Pancreas (tissue), 10 donors: ENCODE data around the gene PMM2. TPM values are rescaled to one million over a fixed set of nuclear protein-coding genes. Genes with fewer than 3 reads are reported as not detected.

Source experiments
- ATAC-seq, 4 donors: fragments of 200-7000 bp; cut with Tn5 transposase; one replicate each; pipeline versions ENCODE4 v1.8.0 to v1.9.1; 2020; ENCODE audit warnings: mild to moderate bottlenecking in 4 of 4, moderate library complexity in 4 of 4
- DNase-seq, 6 donors: peaks; one replicate each; pipeline ENCODE4 v3.0.0-alpha.2; 2020
- FAIRE-seq: peaks from 2 replicates; lab custom pipeline; 2012; peaks lifted over from hg19 to GRCh38; lab: Jason Lieb, UNC
- H3K27ac ChIP-seq, 4 donors: fragments of 200-600 bp; sonication (generic); 1 replicate in 3 of 4; 2 replicates in 1 of 4; pipeline versions ENCODE4 v1.5.0 to v1.8.0; 2020
- H3K27me3 ChIP-seq, 4 donors: fragments of 200-600 bp; one replicate each; pipeline ENCODE4 v1.8.0; 2021
- H3K36me3 ChIP-seq, 3 donors: fragments of 200-600 bp; sonication (generic) in 1 of 3; one replicate each; pipeline versions ENCODE4 v1.5.0 to v1.8.0; 2020 to 2021
- H3K4me1 ChIP-seq, 3 donors: fragments of 200-600 bp; one replicate each; pipeline ENCODE4 v1.8.0; 2021
- H3K4me3 ChIP-seq, 4 donors: fragments of 200-600 bp; sonication (generic) in 2 of 4; one replicate each; pipeline versions ENCODE4 v1.5.0 to v1.8.0; 2020 to 2021
- H3K9me3 ChIP-seq, 4 donors: fragments of 200-600 bp; one replicate each; pipeline ENCODE4 v1.8.0; 2021
- WGBS, 2 donors: extraction: QIAGEN DNeasy Blood & Tissue Kit; methylation state at CpG; one replicate each; pipeline ENCODE4 v1.1.7; 2013; 5-methylcytosine and 5-hydroxymethylcytosine counted together
- intact Hi-C, 3 donors: fragments of 100-400 bp; cut with DNase I; formaldehyde crosslinking; loops; one replicate each; pipeline versions ENCODE4 v1.11.1 to v1.14.2; 2022
- polyA plus RNA-seq, 2 donors: library from polyadenylated mRNA; stranded (reverse); fragments of 200-250 nt; gene quantifications; one replicate each; pipeline ENCODE4 v1.2.3, GENCODE V29; 2013
- total RNA-seq, 6 donors: library from RNA; stranded (reverse); fragmentation: NEBNext Ultra II Directional in 4 of 6; extraction: Animal tissue kit (Norgen Biotek cat#: 25700) in 4 of 6; gene quantifications; one replicate each; pipeline versions ENCODE4 v1.2.1 to v1.2.4, GENCODE V29; 2021 to 2023
- TF ChIP-seq, protein P1 (sequence below), 4 donors: fragments of 200-600 bp; sonication (generic) in 3 of 4; IDR thresholded peaks; one replicate each; pipeline versions ENCODE4 v1.5.0 to v1.8.0; 2021; ENCODE audit warnings: antibody characterized with exemption in 4 of 4
- donor health status: healthy with polysubstance abuse.
- donor health status: DM: no; HTN: no; CAD: no; lungs with moderate emphysema.
- donor health status: DM: no; HTN: no; CAD: no.
- donor health status: control.
- donor health status: control.
- donor health status: Bipolar disorder and iron deficiency.
- donor health status: DM: yes; HTN: yes; CAD: no.
- donor health status: DM: no; HTN: no; CAD: no.
- donor health status: DM: no; HTN: no; CAD: no.
- donor health status: DM: yes; HTN: yes; CAD: no.

Gene PMM2
- total and polyA plus RNA-seq, 8 donors, result 19.2 to 40.3 (median 28.7) TPM

DNA sequence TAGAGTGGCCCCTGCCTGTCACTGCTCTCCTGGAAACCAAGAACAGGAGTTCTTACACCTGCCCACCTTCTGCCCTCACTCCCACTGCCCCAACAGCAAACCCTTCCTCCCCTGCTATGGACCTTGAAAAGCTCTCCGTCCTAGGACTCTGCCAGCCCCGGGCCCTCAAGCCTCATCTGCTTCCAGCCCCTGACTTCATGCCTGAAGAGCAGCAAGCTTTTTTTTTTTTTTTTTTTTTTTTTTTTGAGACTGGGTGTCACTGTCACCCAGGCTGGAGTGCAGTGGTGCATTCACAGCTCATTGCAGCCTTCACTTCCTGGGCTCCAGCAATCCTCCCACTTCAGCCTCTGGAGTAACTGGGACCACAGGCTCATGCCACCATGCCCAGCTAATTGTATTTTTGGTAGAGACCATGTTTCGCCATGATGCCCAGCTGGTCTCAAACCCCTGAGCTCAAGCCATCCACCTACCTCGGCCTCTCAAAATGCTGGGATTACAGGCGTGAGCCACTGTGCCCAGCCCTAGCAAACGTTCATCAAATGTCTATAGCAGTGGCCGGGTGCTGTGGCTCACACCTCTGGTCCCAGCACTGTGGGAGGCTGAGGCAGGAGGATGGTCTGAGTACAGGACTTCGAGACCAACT is 54.2 kb downstream of the PMM2 start:
- no peaks in the 10 kb centered on the region for H3K9me3 ChIP-seq
- H3K4me1 ChIP-seq, result no peaks in the 10 kb centered on the region
- no peak overlapping the region for H3K4me3 ChIP-seq
- 90 to 91% methylated on average over 8 of the region's 8 CpGs for WGBS, 2 donors
- no peaks in the 10 kb centered on the region for H3K27me3 ChIP-seq
- TF ChIP-seq, protein P1, sequence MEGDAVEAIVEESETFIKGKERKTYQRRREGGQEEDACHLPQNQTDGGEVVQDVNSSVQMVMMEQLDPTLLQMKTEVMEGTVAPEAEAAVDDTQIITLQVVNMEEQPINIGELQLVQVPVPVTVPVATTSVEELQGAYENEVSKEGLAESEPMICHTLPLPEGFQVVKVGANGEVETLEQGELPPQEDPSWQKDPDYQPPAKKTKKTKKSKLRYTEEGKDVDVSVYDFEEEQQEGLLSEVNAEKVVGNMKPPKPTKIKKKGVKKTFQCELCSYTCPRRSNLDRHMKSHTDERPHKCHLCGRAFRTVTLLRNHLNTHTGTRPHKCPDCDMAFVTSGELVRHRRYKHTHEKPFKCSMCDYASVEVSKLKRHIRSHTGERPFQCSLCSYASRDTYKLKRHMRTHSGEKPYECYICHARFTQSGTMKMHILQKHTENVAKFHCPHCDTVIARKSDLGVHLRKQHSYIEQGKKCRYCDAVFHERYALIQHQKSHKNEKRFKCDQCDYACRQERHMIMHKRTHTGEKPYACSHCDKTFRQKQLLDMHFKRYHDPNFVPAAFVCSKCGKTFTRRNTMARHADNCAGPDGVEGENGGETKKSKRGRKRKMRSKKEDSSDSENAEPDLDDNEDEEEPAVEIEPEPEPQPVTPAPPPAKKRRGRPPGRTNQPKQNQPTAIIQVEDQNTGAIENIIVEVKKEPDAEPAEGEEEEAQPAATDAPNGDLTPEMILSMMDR (IDR thresholded peaks at IDR 0.05), result no peak
- DNase-seq (peak in 2 of 6 donors; percentile 31 to 41), ATAC-seq (no peak), FAIRE-seq (no peak)
- intact Hi-C loops, result no loop called here
- H3K36me3 ChIP-seq, result peaks cover 0 to 32% (median 9%) of the 10 kb centered on the region in 3 donors
- no peak overlapping the region for H3K27ac ChIP-seq

DNA sequence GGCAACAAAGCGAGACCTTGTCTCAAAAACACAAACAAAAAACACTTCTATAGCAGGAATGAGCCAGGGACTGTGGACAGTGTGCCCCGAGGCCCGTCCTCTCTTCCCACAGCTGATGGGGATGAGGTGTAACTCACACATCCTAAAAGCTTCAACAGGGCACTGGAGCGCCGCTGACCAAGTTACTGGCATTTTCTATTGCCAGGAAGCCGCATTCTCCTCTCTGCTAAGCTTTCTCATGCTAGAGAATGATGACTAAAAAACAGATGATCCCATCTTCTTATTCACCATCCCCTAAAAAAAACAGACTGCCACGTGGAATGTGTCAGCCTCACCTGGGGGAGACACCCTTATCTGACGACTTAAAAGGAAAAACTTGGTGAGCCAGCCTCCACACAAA is 54.9 kb downstream of the PMM2 start:
- Histone ChIP-seq H3K4me1 (no peaks in the 10 kb centered on the region), H3K27ac (no peak overlapping the region), H3K9me3 (no peaks in the 10 kb centered on the region), H3K4me3 (no peak overlapping the region), H3K36me3 (peaks cover 0 to 32% (median 9%) of the 10 kb centered on the region in 3 donors), H3K27me3 (no peaks in the 10 kb centered on the region)
- FAIRE-seq (no peak), ATAC-seq (no peak), DNase-seq (peak in 2 of 6 donors; percentile 25 to 29)
- TF ChIP-seq, protein P1 (IDR thresholded peaks at IDR 0.05), result no peak
- intact Hi-C loops, result no loop called here
- 81 to 85% methylated on average over 8 of the region's 8 CpGs for WGBS, 2 donors

DNA sequence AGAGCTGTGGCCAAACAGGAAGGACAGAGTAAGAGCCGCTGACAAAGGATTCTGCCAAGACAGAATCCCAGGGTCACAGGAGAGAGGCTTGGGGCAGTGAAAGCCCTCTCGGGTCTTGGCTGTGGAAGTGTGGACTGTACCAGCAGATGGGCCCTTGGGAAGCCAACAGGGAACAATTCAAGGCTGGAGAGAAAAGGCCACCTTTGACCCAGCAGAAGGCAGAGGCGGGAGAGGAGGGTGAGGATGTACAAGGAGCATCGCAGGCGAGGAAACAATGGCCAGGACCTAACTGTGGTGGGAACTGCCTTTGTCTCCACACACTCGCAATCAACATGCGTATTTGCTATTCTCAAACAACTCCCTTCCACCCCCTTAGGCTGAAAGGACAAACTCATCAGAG is 55.5 kb downstream of the PMM2 start:
- Histone ChIP-seq H3K36me3 (peaks cover 0 to 34% (median 9%) of the 10 kb centered on the region in 3 donors), H3K27ac (no peak overlapping the region), H3K4me3 (no peak overlapping the region), H3K4me1 (no peaks in the 10 kb centered on the region), H3K9me3 (no peaks in the 10 kb centered on the region), H3K27me3 (no peaks in the 10 kb centered on the region)
- no peak for ATAC-seq
- peak in 2 of 6 donors; percentile 9 to 30 for DNase-seq
- WGBS, 2 donors, result 75 to 85% methylated on average over 7 of the region's 7 CpGs
- FAIRE-seq, result no peak
- TF ChIP-seq, protein P1 (IDR thresholded peaks at IDR 0.05), result no peak
- intact Hi-C loops, result no loop called here

DNA sequence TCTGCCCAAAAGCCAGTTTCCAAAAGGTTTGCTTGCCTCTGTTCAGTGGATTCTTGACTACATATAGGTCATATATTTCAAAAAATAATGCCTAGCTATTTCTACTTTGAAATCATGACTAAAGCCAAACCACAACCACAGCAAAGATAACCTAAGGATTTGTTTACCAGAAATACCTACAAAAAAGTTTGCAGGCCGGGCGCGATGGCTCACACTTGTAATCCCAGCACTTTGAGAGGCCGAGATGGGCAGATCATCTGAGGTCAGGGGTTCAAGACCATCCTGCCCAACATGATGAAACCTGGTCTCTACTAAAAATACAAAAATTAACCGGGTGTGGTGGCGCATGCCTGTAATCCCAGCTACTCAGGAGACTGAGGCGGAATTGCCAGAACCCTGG is 56.0 kb downstream of the PMM2 start:
- H3K27me3 ChIP-seq, result no peaks in the 10 kb centered on the region
- no peak overlapping the region for H3K27ac ChIP-seq
- no peaks in the 10 kb centered on the region for H3K9me3 ChIP-seq
- intact Hi-C loops, result no loop called here
- no peaks in the 10 kb centered on the region for H3K4me1 ChIP-seq
- 92 to 94% methylated on average over 7 of the region's 7 CpGs for WGBS, 2 donors
- peaks cover 0 to 34% (median 9%) of the 10 kb centered on the region in 3 donors for H3K36me3 ChIP-seq
- no peak for ATAC-seq
- no peak for FAIRE-seq
- TF ChIP-seq, protein P1 (IDR thresholded peaks at IDR 0.05), result no peak
- H3K4me3 ChIP-seq, result no peak overlapping the region
- peak in 1 of 6 donors; percentile 16 for DNase-seq

DNA sequence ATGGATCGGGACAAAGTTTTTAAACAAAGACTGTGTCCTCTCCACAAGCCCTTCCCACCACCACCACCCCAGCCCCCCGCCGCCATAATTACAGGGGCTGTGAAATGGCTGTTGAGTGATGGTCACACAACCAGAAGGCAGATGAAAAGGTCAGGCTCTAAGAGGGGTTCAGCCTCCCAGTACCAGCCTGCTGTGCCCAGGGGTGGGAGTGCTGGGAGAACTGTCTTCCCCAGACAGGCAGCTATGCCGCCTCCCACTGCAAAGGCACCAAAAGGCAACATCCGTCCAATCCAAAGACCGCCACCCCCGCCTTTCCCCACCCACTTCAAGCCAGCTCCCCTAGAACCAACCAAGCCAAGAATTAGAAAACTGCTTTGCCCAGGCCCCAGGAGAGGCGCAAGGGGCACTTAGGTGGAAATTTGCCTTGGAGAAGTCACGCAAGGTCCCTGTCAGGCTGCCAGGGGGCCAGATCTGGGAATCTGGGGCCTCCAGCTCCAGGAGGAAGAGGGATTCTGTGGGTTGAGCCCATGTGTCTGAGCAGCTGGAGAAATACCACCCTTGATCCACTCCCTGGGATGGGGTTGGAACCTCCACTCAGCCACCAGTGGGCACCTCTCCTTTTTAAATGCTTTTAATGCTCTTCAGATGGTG is 56.8 kb downstream of the PMM2 start:
- peaks cover 0 to 27% (median 9%) of the 10 kb centered on the region in 3 donors for H3K36me3 ChIP-seq
- TF ChIP-seq, protein P1 (IDR thresholded peaks at IDR 0.05), result no peak
- 94 to 95% methylated on average over 9 of the region's 9 CpGs for WGBS, 2 donors
- no peak overlapping the region for H3K27ac ChIP-seq
- no peaks in the 10 kb centered on the region for H3K27me3 ChIP-seq
- DNase-seq (peak in 2 of 6 donors; percentile 33 to 37), ATAC-seq (no peak), FAIRE-seq (no peak)
- H3K4me1 ChIP-seq, result no peaks in the 10 kb centered on the region
- H3K4me3 ChIP-seq, result no peak overlapping the region
- intact Hi-C loops, result no loop called here
- H3K9me3 ChIP-seq, result no peaks in the 10 kb centered on the region
